ENCODE measurements around the gene HEY2. TPM values are rescaled to one million over a fixed set of nuclear protein-coding genes. Genes with fewer than 3 reads are reported as not detected.
A peak's percentile ranks its signal among the peaks of the same experiment; 100 is the strongest.

Gene HEY2
- total RNA-seq, 1 donor from 2014 or later: 25.6 TPM

DNA sequence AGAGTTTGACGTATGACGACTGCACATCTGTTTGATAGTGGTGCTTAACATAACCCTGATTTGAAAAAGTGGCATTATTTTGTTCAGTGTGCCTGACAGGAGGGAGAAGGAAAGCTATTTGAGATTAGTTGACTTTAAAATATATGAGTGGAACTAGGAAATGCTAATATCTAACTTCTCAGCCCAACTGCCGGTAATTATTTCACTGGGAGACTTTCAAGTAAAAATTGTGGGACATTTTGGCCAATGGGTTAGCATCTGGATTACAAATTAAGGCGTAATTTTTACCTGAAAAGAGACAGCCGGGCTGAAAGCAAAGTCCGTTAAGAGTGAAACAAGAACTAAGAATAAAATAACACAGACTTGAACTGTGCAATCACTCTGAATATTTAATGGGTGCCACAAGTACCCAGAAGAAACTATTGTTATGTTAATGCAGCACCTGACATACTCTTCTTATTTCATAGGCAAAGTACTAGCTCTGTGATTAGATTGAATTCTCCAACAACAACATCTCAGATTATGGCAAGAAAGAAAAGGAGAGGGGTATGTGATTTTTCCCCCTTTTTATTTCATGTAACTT, 2.0 kb downstream of the HEY2 start:
- intact Hi-C loops (cut with micrococcal nuclease): loop anchor here (5.0 kb wide), 1 partner anchor 439 kb away; no protein-coding TSS in a partner anchor
- H3K36me3 ChIP-seq: peaks cover 17% of the 10 kb centered on the region
- peaks cover 15% of the 10 kb centered on the region for H3K27me3 ChIP-seq (ENCODE audit: low read depth)
- H3K4me3 ChIP-seq: peak overlapping the region; percentile 79
- TF ChIP-seq, protein P1, sequence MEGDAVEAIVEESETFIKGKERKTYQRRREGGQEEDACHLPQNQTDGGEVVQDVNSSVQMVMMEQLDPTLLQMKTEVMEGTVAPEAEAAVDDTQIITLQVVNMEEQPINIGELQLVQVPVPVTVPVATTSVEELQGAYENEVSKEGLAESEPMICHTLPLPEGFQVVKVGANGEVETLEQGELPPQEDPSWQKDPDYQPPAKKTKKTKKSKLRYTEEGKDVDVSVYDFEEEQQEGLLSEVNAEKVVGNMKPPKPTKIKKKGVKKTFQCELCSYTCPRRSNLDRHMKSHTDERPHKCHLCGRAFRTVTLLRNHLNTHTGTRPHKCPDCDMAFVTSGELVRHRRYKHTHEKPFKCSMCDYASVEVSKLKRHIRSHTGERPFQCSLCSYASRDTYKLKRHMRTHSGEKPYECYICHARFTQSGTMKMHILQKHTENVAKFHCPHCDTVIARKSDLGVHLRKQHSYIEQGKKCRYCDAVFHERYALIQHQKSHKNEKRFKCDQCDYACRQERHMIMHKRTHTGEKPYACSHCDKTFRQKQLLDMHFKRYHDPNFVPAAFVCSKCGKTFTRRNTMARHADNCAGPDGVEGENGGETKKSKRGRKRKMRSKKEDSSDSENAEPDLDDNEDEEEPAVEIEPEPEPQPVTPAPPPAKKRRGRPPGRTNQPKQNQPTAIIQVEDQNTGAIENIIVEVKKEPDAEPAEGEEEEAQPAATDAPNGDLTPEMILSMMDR (IDR thresholded peaks at IDR 0.05; ENCODE audit: borderline replicate concordance): no peak
- H3K4me1 ChIP-seq: peaks cover 59% of the 10 kb centered on the region
- H3K9me3 ChIP-seq (replicated peaks): no peaks in the 10 kb centered on the region
- no peak for DNase-seq
- H3K27ac ChIP-seq (replicated peaks): peak overlapping the region; percentile 95

DNA sequence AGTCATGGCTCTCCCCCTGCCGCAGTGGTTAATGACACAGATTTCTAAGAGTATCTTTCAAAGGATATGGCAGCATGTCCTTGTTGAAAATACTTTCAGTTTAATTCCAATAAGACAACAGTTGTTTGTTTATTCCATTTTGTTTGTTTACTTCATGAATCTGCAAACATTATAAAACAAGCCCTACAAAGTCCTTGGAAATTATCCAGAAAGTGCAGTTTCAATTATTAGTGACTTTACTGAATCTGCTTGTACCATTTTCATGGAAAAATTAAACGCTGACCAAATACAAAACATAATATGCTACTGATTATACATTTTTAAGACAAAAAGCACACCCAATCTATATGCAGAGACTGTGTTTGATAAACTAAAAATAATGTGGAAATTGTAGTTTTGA, 3.3 kb downstream of the HEY2 start:
- no peaks in the 10 kb centered on the region for H3K9me3 ChIP-seq (replicated peaks)
- TF ChIP-seq, protein P1 (IDR thresholded peaks at IDR 0.05; ENCODE audit: borderline replicate concordance): no peak
- intact Hi-C loops (cut with micrococcal nuclease): loop anchor here (5.0 kb wide), 1 partner anchor 440 kb away; no protein-coding TSS in a partner anchor
- H3K27ac ChIP-seq (replicated peaks): peak overlapping the region; percentile 95
- peak overlapping the region; percentile 79 for H3K4me3 ChIP-seq
- no peak for DNase-seq
- H3K4me1 ChIP-seq: peaks cover 65% of the 10 kb centered on the region
- peaks cover 17% of the 10 kb centered on the region for H3K36me3 ChIP-seq
- peaks cover 10% of the 10 kb centered on the region for H3K27me3 ChIP-seq (ENCODE audit: low read depth)

DNA sequence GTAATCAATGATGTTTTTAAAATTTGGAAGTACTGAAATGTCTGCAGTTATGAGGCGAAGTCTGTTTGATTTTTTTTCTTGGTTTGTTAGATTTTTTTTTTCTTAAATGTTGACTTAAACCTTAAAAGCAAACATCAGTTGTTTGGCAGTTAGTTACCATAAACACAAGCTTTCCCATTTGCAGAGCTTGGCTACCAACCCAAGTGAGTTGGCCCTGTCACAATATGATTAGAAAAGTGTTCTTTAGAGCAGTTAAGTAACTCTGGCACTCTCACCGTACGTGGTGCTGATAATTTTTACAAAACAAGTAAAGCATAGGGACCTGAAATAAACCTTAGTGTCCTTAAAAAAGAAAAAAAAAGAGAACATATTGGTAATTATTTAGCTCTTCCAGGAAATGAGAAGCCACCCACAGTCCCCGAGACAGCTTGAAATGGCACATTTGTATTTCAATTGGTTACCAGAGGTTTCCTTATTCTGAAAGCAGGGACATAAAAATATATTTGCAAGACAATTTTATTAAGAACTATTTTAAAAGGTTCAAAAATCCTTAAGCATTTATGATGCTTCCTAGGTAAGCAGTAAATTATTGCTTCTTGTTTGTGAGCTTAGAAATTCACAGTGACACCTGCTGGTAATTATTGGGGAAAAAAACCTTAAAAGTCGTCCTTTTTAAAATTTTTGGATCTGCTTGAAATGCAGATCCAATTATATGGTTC, 3.9 kb downstream of the HEY2 start:
- intact Hi-C loops (cut with micrococcal nuclease): loop anchor here (5.0 kb wide), 1 partner anchor 441 kb away; no protein-coding TSS in a partner anchor
- TF ChIP-seq, protein P1 (IDR thresholded peaks at IDR 0.05; ENCODE audit: borderline replicate concordance): peak; percentile 55
- no peak for DNase-seq
- peak overlapping the region; percentile 95 for H3K27ac ChIP-seq (replicated peaks)
- peaks cover 10% of the 10 kb centered on the region for H3K27me3 ChIP-seq (ENCODE audit: low read depth)
- H3K36me3 ChIP-seq: peaks cover 17% of the 10 kb centered on the region
- no peaks in the 10 kb centered on the region for H3K9me3 ChIP-seq (replicated peaks)
- peaks cover 65% of the 10 kb centered on the region for H3K4me1 ChIP-seq
- peak overlapping the region; percentile 79 for H3K4me3 ChIP-seq

DNA sequence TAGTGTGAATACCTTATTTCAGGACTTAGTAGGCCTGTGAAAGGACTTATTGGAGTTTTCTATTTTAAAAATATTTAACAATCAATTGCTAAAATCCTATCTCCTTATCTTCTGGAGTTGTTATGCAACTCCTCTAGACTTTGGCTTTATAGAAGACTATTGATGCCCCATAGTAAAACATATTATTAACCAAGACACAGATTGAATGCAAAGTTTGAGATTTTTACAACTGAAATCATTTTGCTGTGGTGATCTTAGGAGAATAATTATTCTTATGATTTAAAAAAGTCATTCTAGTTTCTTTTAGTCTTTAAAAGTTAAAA, 4.5 kb downstream of the HEY2 start:
- Histone ChIP-seq H3K4me1 (peaks cover 63% of the 10 kb centered on the region), H3K4me3 (peak overlapping the region; percentile 79), H3K27ac (replicated peaks) (peak overlapping the region; percentile 95), H3K9me3 (replicated peaks) (no peaks in the 10 kb centered on the region), H3K27me3 (ENCODE audit: low read depth) (peaks cover 10% of the 10 kb centered on the region), H3K36me3 (peaks cover 18% of the 10 kb centered on the region)
- TF ChIP-seq, protein P1 (IDR thresholded peaks at IDR 0.05; ENCODE audit: borderline replicate concordance): no peak
- DNase-seq: no peak
- intact Hi-C loops (cut with micrococcal nuclease): loop anchor here (5.0 kb wide), 1 partner anchor 442 kb away; no protein-coding TSS in a partner anchor

DNA sequence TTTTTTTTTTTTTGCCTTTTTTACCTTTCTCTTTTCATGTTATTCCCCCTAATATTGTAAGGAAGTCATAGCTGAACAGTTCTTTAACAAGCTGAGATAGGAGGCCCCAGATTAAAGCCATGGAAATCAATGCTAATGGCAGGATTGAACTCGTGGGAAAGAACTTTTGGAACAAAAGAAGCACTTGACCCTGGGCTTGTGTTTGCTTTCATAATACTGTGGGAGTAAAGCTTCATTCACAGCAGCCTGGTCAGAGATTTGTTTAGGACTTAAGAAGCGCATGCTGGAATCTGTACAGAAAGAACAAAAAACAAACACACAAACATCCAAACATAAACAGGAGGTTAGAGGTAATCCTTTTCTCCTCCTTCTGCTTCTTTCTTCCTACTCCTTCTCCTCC, 5.1 kb downstream of the HEY2 start:
- H3K4me3 ChIP-seq: peak overlapping the region; percentile 79
- TF ChIP-seq, protein P1 (IDR thresholded peaks at IDR 0.05; ENCODE audit: borderline replicate concordance): no peak
- peaks cover 66% of the 10 kb centered on the region for H3K4me1 ChIP-seq
- DNase-seq: no peak
- no peaks in the 10 kb centered on the region for H3K9me3 ChIP-seq (replicated peaks)
- intact Hi-C loops (cut with micrococcal nuclease): loop anchor here (5.0 kb wide), 1 partner anchor 442 kb away; no protein-coding TSS in a partner anchor
- H3K36me3 ChIP-seq: peaks cover 25% of the 10 kb centered on the region
- peak overlapping the region; percentile 95 for H3K27ac ChIP-seq (replicated peaks)
- H3K27me3 ChIP-seq (ENCODE audit: low read depth): peaks cover 10% of the 10 kb centered on the region

All from left ventricle myocardium inferior (tissue), 1 donor.